ENCODE measurements around the gene DPP10. TPM values are rescaled to one million over a fixed set of nuclear protein-coding genes. Genes with fewer than 3 reads are reported as not detected.

DPP10 gene
- total RNA-seq, 2 donors from 2014 or later = not detected

DNA sequence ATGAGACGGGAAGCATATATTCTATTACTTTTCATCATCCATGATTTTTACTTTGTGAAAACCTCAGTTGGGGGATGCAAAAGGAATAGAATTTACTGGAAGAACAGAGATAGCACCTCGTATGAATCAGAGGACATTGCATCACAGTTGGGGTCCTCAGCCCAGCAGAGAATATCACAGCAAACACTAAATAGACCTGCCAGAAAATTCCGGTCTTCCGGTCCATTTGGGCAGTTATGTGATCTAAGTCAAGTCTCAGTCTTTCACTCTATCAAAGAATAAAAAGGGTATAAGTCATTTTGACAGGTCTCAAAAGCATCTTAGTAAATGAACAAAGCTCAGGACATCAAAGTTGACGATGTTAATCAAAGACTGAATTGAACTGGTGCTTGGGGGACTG, 1100.6 kb downstream of the DPP10 start:
- H3K36me3 ChIP-seq = no peaks in the 10 kb centered on the region
- H3K27me3 ChIP-seq (replicated peaks; ENCODE audit: insufficient read depth) = no peaks in the 10 kb centered on the region
- H3K4me3 ChIP-seq = no peak overlapping the region
- H3K9me3 ChIP-seq = no peaks in the 10 kb centered on the region
- H3K4me1 ChIP-seq (ENCODE audit: control insufficient read depth in 1 of 2, low read depth in 2 of 2) = no peaks in the 10 kb centered on the region
- no peak overlapping the region for H3K27ac ChIP-seq
- no peak for ATAC-seq (ENCODE audit: insufficient number of reproducible peaks, low FRiP score, low read depth)
- no peak for DNase-seq (ENCODE audit: low spot score)
- TF ChIP-seq CTCF (IDR thresholded peaks at IDR 0.05) = no peak

DNA sequence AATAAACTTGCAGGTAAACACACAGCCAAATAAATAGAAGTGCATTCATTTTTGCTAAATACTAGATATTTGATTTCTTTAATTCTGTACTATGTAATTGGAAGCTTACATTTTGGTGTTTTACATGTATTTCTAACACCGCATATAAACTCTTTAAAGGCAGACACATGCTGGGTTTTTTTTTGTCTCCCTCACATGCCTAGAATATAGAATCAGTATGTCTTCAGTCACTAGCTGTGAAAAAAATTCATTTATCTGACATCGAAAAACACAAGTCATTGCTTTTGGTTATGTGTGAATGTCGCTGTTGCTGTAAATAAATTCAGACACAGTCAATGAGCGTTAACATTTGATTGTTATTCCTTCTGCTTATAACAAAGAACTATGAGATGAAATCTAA, 1101.0 kb downstream of the DPP10 start:
- no peak overlapping the region for H3K27ac ChIP-seq
- TF ChIP-seq CTCF (IDR thresholded peaks at IDR 0.05) = no peak
- no peak for ATAC-seq (ENCODE audit: insufficient number of reproducible peaks, low FRiP score, low read depth)
- H3K27me3 ChIP-seq (replicated peaks; ENCODE audit: insufficient read depth) = no peaks in the 10 kb centered on the region
- no peak for DNase-seq (ENCODE audit: low spot score)
- H3K36me3 ChIP-seq = no peaks in the 10 kb centered on the region
- no peaks in the 10 kb centered on the region for H3K4me1 ChIP-seq (ENCODE audit: control insufficient read depth in 1 of 2, low read depth in 2 of 2)
- H3K4me3 ChIP-seq = no peak overlapping the region
- no peaks in the 10 kb centered on the region for H3K9me3 ChIP-seq

- Histone ChIP-seq H3K27me3 (replicated peaks; ENCODE audit: insufficient read depth) (no peaks in the 10 kb centered on the region), H3K4me3 (no peak overlapping the region), H3K4me1 (ENCODE audit: control insufficient read depth in 1 of 2, low read depth in 2 of 2) (no peaks in the 10 kb centered on the region), H3K27ac (no peak overlapping the region), H3K9me3 (no peaks in the 10 kb centered on the region), H3K36me3 (no peaks in the 10 kb centered on the region)
- ATAC-seq (ENCODE audit: insufficient number of reproducible peaks, low FRiP score, low read depth) (no peak), DNase-seq (ENCODE audit: low spot score) (no peak)
- TF ChIP-seq CTCF (IDR thresholded peaks at IDR 0.05) = no peak
Measured at GRCh38 chr2:115549611-115550130, 1107.2 kb downstream of the DPP10 start.

DNA sequence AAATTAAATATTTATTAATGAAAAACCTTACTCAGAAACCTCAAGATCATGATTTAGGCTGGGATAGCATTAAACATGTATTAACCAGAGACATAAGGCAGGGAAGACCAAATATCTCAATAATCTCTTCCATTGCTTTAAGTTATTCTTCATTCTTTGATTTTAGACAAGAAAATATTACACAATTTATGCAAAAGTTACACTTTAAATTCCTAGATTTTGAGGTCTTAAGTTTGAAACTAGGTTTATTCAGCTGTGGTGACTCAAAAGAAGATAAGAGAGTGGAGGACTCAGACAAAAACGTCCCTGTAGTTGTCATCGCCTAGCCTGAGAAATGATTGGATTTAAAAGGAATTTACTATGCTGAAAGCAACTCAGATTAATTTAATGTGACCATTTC, 1110.3 kb downstream of the DPP10 start:
- no peak for ATAC-seq (ENCODE audit: insufficient number of reproducible peaks, low FRiP score, low read depth)

GRCh38 chr2:115554153-115554552, 1111.7 kb downstream of the DPP10 start:
- DNase-seq (ENCODE audit: low spot score) (no peak), ATAC-seq (ENCODE audit: insufficient number of reproducible peaks, low FRiP score, low read depth) (no peak)
- TF ChIP-seq CTCF (IDR thresholded peaks at IDR 0.05) = no peak

More for the DNA sequence above, 1110.3 kb downstream of the DPP10 start:
- Histone ChIP-seq H3K4me3 (no peak overlapping the region), H3K9me3 (no peaks in the 10 kb centered on the region), H3K27me3 (replicated peaks; ENCODE audit: insufficient read depth) (no peaks in the 10 kb centered on the region), H3K36me3 (no peaks in the 10 kb centered on the region), H3K4me1 (ENCODE audit: control insufficient read depth in 1 of 2, low read depth in 2 of 2) (no peaks in the 10 kb centered on the region), H3K27ac (no peak overlapping the region)
- no peak for DNase-seq (ENCODE audit: low spot score)
- TF ChIP-seq CTCF (IDR thresholded peaks at IDR 0.05) = no peak

More at GRCh38 chr2:115554153-115554552, 1111.7 kb downstream of the DPP10 start:
- Histone ChIP-seq H3K4me1 (ENCODE audit: control insufficient read depth in 1 of 2, low read depth in 2 of 2) (no peaks in the 10 kb centered on the region), H3K27me3 (replicated peaks; ENCODE audit: insufficient read depth) (no peaks in the 10 kb centered on the region), H3K36me3 (no peaks in the 10 kb centered on the region), H3K27ac (no peak overlapping the region), H3K9me3 (no peaks in the 10 kb centered on the region), H3K4me3 (no peak overlapping the region)
